K562 (cell line): ENCODE results near the gene IFT81. TPM values are rescaled to one million over a fixed set of nuclear protein-coding genes. Genes with fewer than 3 reads are reported as not detected.

Experiments used
- ARID2 ChIP-seq: fragments of 450-650 bp; IDR thresholded peaks from 2 replicates; pipeline ENCODE4 v1.6.1; 2017; ENCODE audit warnings: antibody characterized with exemption, mild to moderate bottlenecking
- CREB1 ChIP-seq, 2 experiments: sonication (generic) in 1 of 2; formaldehyde crosslinking in 1 of 2; IDR thresholded peaks; 2 replicates each; pipeline versions ENCODE4 v1.6.1 to v1.8.0; 2012 to 2022; ENCODE audit warnings: inconsistent platforms in 1 of 2, mild to moderate bottlenecking in 1 of 2, missing genetic modification reagents in 1 of 2, moderate library complexity in 1 of 2
- CREB3L1 ChIP-seq: fragments of 450-650 bp; IDR thresholded peaks from 2 replicates; pipeline ENCODE4 v1.6.1; 2014; ENCODE audit warnings: low read depth, mild to moderate bottlenecking, moderate library complexity, borderline replicate concordance
- E2F3 ChIP-seq: fragments of 250-450 bp; sonication (Bioruptor Pico); IDR thresholded peaks from 2 replicates; pipeline ENCODE4 v1.4.0; 2020; ENCODE audit warnings: mild to moderate bottlenecking
- ELF4 ChIP-seq: fragments of 450-650 bp; formaldehyde crosslinking; IDR thresholded peaks from 2 replicates; pipeline ENCODE4 v1.4.0; 2022; ENCODE audit warnings: missing genetic modification characterization
- NCOA6 ChIP-seq: fragments of 450-650 bp; IDR thresholded peaks from 2 replicates; pipeline ENCODE4 v1.6.1; 2017; ENCODE audit warnings: mild to moderate bottlenecking
- NR1H2 ChIP-seq: sonication (generic); formaldehyde crosslinking; IDR thresholded peaks from 2 replicates; pipeline ENCODE4 v1.4.0; 2020; ENCODE audit warnings: mild to moderate bottlenecking, missing genetic modification reagents
- PHB2 ChIP-seq: fragments of 450-650 bp; IDR thresholded peaks from 2 replicates; pipeline ENCODE4 v1.6.1; 2017; ENCODE audit warnings: low read depth
- PHF8 ChIP-seq: fragments of 200-600 bp; sonication (generic); IDR thresholded peaks from 2 replicates; pipeline ENCODE4 v1.6.1; 2012; ENCODE audit warnings: mixed run types, mild to moderate bottlenecking, inconsistent platforms, low read length, moderate library complexity, borderline replicate concordance
- PKNOX1 ChIP-seq: fragments of 450-650 bp; IDR thresholded peaks from 2 replicates; pipeline ENCODE4 v1.6.1; 2016
- POLR2AphosphoS5 ChIP-seq: IDR thresholded peaks from 2 replicates; pipeline ENCODE4 v1.6.1; 2011; ENCODE audit warnings: mild to moderate bottlenecking, low read depth, low read length, moderate library complexity; ENCODE audit not compliant: control insufficient read depth, insufficient read depth
- POU5F1 ChIP-seq: fragments of 150-350 bp; IDR thresholded peaks from 2 replicates; pipeline ENCODE4 v1.6.1; 2014; ENCODE audit warnings: borderline replicate concordance, low read length, low read depth, mild to moderate bottlenecking; ENCODE audit not compliant: partially characterized antibody
- PTRF ChIP-seq: fragments of 450-650 bp; IDR thresholded peaks from 2 replicates; pipeline ENCODE4 v1.6.1; 2016; ENCODE audit warnings: mild to moderate bottlenecking, missing genetic modification characterization, missing compliant biosample characterization
- SETDB1 ChIP-seq: IDR thresholded peaks from one replicate; pipeline ENCODE4 v1.6.1; 2012; ENCODE audit warnings: low read length, control low read depth, inconsistent platforms
- SMAD4 ChIP-seq: fragments of 250-450 bp; sonication (Bioruptor Pico); conservative IDR thresholded peaks from 2 replicates; pipeline ENCODE4 v1.8.0; 2021; ENCODE audit warnings: inconsistent platforms, mild to moderate bottlenecking, moderate library complexity
- SNRNP70 ChIP-seq: fragments of 200-400 bp; formaldehyde crosslinking; optimal IDR thresholded peaks from 2 replicates; pipeline ENCODE3; 2017; ENCODE audit warnings: low read depth, low read length
- TAF7 ChIP-seq: fragments of 450-650 bp; IDR thresholded peaks from 2 replicates; pipeline ENCODE4 v1.6.1; 2016; ENCODE audit warnings: missing genetic modification characterization, missing compliant biosample characterization
- TAF9B ChIP-seq: fragments of 450-650 bp; IDR thresholded peaks from 2 replicates; pipeline ENCODE4 v1.6.1; 2018; ENCODE audit warnings: mild to moderate bottlenecking; ENCODE audit not compliant: partially characterized antibody
- TAL1 ChIP-seq: fragments of 450-650 bp; IDR thresholded peaks from 2 replicates; pipeline ENCODE4 v1.6.1; 2016; ENCODE audit warnings: mild to moderate bottlenecking
- ZBTB1 ChIP-seq: sonication (generic); formaldehyde crosslinking; IDR thresholded peaks from 2 replicates; pipeline ENCODE4 v1.8.1; 2023; ENCODE audit warnings: missing genetic modification reagents, low read depth, mild to moderate bottlenecking, borderline replicate concordance
- ZNF217 ChIP-seq: sonication (generic); formaldehyde crosslinking; IDR thresholded peaks from 2 replicates; pipeline ENCODE4 v1.8.0; 2022; ENCODE audit warnings: mild to moderate bottlenecking, missing genetic modification reagents
- ZNF41 ChIP-seq: fragments of 250-450 bp; sonication (Bioruptor Pico); conservative IDR thresholded peaks from 2 replicates; pipeline ENCODE4 v1.4.0; 2020; ENCODE audit warnings: mild to moderate bottlenecking
- ZSCAN32 ChIP-seq: fragments of 450-650 bp; formaldehyde crosslinking; IDR thresholded peaks from 2 replicates; pipeline ENCODE4 v1.4.0; 2020; ENCODE audit warnings: mild to moderate bottlenecking, moderate library complexity
- polyA plus RNA-seq, 8 experiments: library from polyadenylated mRNA; depleted of rRNA in 4 of 8; stranded (reverse) in 5 of 8; unstranded in 3 of 8; fragments of >200 nt; fragmentation: Nextera tagmentation in 2 of 8; fragmentation: Illumina TruSeq in 1 of 8; extraction: Ambion mirVana in 2 of 8; extraction: Trizol in 1 of 8; gene quantifications; 2 replicates each; pipeline versions ENCODE4 v1.2.1 to v1.2.3, GENCODE V29; 2011 to 2014; ENCODE audit warnings: inconsistent platforms in 1 of 8, missing spikeins in 1 of 8
- total RNA-seq, 7 experiments: library from RNA; depleted of rRNA in 6 of 7; stranded (reverse); fragments of >200 nt in 6 of 7; fragmentation: Illumina TruSeq in 2 of 7; extraction: Trizol in 2 of 7; gene quantifications; 2 replicates each; pipeline versions ENCODE4 v1.2.1 to v1.2.3, GENCODE V29; 2011 to 2021; ENCODE audit warnings: low replicate concordance in 1 of 7

The IFT81 gene
- total and polyA plus RNA-seq, 9 of the 15 experiments (the other 6 are each of a cell fraction or from before 2014, with no cell fraction given), result 2.8 to 11.9 (median 7.9) TPM

DNA sequence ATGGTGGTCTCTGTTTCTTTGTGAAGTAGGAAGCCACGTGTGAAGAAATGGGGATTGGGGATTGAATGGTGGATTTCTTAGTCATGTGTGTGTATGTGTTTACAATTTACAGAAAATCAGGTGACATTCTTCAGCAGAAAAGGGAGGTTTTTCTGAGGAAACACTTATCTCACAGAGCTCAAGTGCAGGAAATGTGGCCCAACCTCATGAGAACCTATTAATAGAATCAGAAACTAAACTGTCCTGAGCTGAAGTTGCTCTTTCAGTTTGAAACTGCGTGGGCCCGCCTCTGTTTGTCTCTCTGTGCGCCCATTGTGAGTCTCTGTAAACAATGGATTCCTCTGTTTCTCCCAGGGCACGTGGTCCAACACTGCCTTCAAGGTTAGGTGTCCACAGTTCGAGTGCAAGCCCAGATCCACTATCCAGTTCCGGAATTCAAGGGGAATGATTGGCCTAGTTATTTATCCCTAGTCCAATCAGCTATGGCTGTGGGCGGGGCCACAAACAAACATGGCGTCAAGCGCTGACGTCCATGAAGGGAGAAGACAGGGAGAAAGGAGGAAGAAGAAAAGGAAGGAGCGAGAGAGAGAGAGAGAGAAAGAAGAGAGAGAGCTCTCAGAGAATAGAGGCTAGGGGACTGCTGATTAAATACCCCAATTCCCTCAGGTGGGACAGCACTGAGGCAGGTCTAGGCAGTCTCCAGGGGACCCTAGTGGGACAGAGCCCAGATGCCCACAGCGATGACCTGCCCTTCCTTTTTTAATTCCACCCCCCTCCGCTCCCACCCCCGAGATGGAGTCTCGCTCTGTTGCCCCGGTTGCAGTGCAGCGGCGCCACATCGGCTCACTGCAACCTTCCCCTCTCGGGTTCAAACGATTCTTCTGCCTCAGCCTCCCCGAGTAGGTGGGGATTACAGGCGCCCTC is 44.4 kb upstream of the IFT81 start (continued):
- TF ChIP-seq NR1H2 (CRISPR knock-in tag) (no peak), TAF9B (peak; percentile 56), CREB1 (IDR thresholded peaks at IDR 0.05) (no peak), CREB1 (CRISPR knock-in tag; IDR thresholded peaks at IDR 0.05) (peak; percentile 74), PTRF (tag) (peak; percentile 25; the same call in 1 of the 2 replicates), ZNF41 (CRISPR knock-in tag) (peak; percentile 65; the same call in 1 of the 2 replicates), NCOA6 (no peak), PHF8 (peak; percentile 45; the same call in 1 of the 2 replicates), ZBTB1 (no peak; the same call in 1 of the 2 replicates), SNRNP70 (no peak), SETDB1 (no peak), PKNOX1 (peak; percentile 49; the same call in 1 of the 2 replicates), ZNF217 (CRISPR knock-in tag) (no peak), TAF7 (peak; percentile 93), CREB3L1 (peak; percentile 60; the same call in 1 of the 2 replicates), POU5F1 (no peak), ZSCAN32 (no peak; the same call in 1 of the 2 replicates), SMAD4 (CRISPR knock-in tag) (peak; percentile 83), POLR2AphosphoS5 (0 out of 2 replicates have a peak, but pooled peaks have one; percentile 21), TAL1 (no peak), E2F3 (CRISPR knock-in tag) (peak; percentile 58; the same call in 1 of the 2 replicates), ARID2 (no peak), ELF4 (peak; percentile 51; the same call in 1 of the 2 replicates), PHB2 (no peak)
